ENCODE data around the gene STAT5A. TPM values are rescaled to one million over a fixed set of nuclear protein-coding genes. Genes with fewer than 3 reads are reported as not detected.

Gene STAT5A
- total and polyA plus RNA-seq, 2 experiments from 2014 or later = 2.3 to 18.1 TPM

DNA sequence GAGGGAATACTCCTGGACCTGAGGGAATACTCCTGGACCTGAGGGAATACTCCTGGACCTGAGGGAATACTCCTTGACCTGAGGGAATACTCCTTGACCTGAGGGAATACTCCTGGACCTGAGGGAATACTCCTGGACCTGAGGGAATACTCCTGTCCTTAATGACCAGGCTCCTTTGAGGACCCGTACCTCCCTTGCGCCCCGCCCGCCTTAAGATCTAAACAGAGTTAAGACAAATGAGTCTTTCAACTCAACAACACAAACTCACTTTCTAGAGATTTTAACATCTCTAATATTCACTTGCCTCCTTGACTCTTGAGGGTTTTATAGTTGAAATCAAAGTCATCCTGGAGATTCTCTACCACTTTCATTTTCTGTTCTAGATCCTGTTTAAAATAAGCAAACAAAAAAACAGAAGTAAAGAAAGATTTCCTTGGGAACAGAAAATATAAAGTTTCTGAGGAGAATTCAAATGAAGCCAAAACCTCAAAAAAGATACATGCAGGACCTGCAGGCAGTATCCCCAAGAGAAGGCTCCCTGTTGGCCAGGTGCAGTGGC lies 50.2 kb downstream of the STAT5A start:
- peaks cover 3% of the 10 kb centered on the region; the same call in 1 of the 3 replicates for H3K4me1 Mint-ChIP-seq
- Histone ChIP-seq H3K79me2 (replicated peaks; ENCODE audit: insufficient read depth) (no peaks in the 10 kb centered on the region), H3K27ac (ENCODE audit: low read depth) (0 out of 2 replicates have a peak overlapping the region, but pooled peaks have one; percentile 45), H3K4me2 (no peak overlapping the region), H2AFZ (no peak overlapping the region), H3K36me3 (ENCODE audit: insufficient read depth) (peaks cover 32% of the 10 kb centered on the region), H3K4me3 (no peak overlapping the region), H3F3A (replicated peaks; ENCODE audit: low read depth) (peaks cover 10% of the 10 kb centered on the region; the same call in 1 of the 2 replicates), H3K9me2 (ENCODE audit: insufficient read depth) (no peaks in the 10 kb centered on the region), H4K20me1 (replicated peaks; ENCODE audit: insufficient read depth) (no peaks in the 10 kb centered on the region; the same call in 1 of the 2 replicates), H3K4me1 (ENCODE audit: insufficient read depth) (no peaks in the 10 kb centered on the region; the same call in 1 of the 2 replicates), H3K27me3 (ENCODE audit: insufficient read depth) (no peaks in the 10 kb centered on the region)
- ATAC-seq (no peak), DNase-seq (ENCODE audit: low spot score) (no peak)
- peaks cover 6% of the 10 kb centered on the region for H3K27me3 Mint-ChIP-seq (ENCODE audit: insufficient read depth, low read depth, poor library complexity)
- TF ChIP-seq, protein P1, sequence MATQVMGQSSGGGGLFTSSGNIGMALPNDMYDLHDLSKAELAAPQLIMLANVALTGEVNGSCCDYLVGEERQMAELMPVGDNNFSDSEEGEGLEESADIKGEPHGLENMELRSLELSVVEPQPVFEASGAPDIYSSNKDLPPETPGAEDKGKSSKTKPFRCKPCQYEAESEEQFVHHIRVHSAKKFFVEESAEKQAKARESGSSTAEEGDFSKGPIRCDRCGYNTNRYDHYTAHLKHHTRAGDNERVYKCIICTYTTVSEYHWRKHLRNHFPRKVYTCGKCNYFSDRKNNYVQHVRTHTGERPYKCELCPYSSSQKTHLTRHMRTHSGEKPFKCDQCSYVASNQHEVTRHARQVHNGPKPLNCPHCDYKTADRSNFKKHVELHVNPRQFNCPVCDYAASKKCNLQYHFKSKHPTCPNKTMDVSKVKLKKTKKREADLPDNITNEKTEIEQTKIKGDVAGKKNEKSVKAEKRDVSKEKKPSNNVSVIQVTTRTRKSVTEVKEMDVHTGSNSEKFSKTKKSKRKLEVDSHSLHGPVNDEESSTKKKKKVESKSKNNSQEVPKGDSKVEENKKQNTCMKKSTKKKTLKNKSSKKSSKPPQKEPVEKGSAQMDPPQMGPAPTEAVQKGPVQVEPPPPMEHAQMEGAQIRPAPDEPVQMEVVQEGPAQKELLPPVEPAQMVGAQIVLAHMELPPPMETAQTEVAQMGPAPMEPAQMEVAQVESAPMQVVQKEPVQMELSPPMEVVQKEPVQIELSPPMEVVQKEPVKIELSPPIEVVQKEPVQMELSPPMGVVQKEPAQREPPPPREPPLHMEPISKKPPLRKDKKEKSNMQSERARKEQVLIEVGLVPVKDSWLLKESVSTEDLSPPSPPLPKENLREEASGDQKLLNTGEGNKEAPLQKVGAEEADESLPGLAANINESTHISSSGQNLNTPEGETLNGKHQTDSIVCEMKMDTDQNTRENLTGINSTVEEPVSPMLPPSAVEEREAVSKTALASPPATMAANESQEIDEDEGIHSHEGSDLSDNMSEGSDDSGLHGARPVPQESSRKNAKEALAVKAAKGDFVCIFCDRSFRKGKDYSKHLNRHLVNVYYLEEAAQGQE (IDR thresholded peaks at IDR 0.05; ENCODE audit: unreplicated experiment) = no peak
- H3K9me3 Mint-ChIP-seq = no peaks in the 10 kb centered on the region
- H3K27ac Mint-ChIP-seq = no peak overlapping the region
- peaks cover 67% of the 10 kb centered on the region for H3K36me3 Mint-ChIP-seq (ENCODE audit: low read depth)
- H3K4me3 Mint-ChIP-seq = no peak overlapping the region; the same call in 2 of the 3 replicates

DNA sequence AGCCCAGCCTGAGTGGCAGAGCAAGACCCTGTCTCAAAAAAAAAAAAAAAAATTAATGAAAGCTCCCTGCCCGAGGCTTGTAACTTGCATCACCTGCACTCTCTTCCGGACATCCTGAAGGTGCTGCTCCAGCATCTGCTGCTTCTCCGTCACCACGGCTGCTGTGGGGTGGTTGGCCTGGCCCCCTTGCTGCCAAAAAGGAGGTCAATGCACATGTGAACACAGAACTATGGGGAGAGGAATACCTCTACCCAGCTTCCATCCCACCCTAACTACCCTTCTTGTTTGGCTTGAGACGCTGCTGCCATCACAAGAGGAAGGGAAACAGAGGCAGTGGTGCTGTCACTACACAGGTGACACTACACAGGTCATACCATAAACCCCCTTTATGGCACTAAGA lies 50.9 kb downstream of the STAT5A start:
- peaks cover 10% of the 10 kb centered on the region; the same call in 1 of the 2 replicates for H3F3A ChIP-seq (replicated peaks; ENCODE audit: low read depth)
- H3K4me1 ChIP-seq (ENCODE audit: insufficient read depth) = no peaks in the 10 kb centered on the region; the same call in 1 of the 2 replicates
- H3K4me1 Mint-ChIP-seq = peaks cover 3% of the 10 kb centered on the region; the same call in 1 of the 3 replicates
- ATAC-seq = no peak
- no peak overlapping the region for H3K4me3 ChIP-seq
- H3K9me2 ChIP-seq (ENCODE audit: insufficient read depth) = no peaks in the 10 kb centered on the region
- H3K9me3 Mint-ChIP-seq = no peaks in the 10 kb centered on the region
- no peak for TF ChIP-seq EZH2 (IDR thresholded peaks at IDR 0.05; ENCODE audit: low read depth, unreplicated experiment)
- TF ChIP-seq EZH2phosphoT487 (IDR thresholded peaks at IDR 0.05; ENCODE audit: unreplicated experiment) = no peak
- TF ChIP-seq JUNB (IDR thresholded peaks at IDR 0.05; ENCODE audit: unreplicated experiment) = no peak
- H3K4me3 Mint-ChIP-seq = no peak overlapping the region
- H3K79me2 ChIP-seq (replicated peaks; ENCODE audit: insufficient read depth) = no peaks in the 10 kb centered on the region
- peak overlapping the region; percentile 67 for H3K27ac Mint-ChIP-seq
- no peak for DNase-seq (ENCODE audit: low spot score)
- no peaks in the 10 kb centered on the region for H3K27me3 ChIP-seq (ENCODE audit: insufficient read depth)
- H3K27me3 Mint-ChIP-seq (ENCODE audit: insufficient read depth, low read depth, poor library complexity) = peaks cover 6% of the 10 kb centered on the region
- H3K36me3 ChIP-seq (ENCODE audit: insufficient read depth) = peaks cover 28% of the 10 kb centered on the region
- no peaks in the 10 kb centered on the region; the same call in 1 of the 2 replicates for H4K20me1 ChIP-seq (replicated peaks; ENCODE audit: insufficient read depth)
- no peak overlapping the region for H2AFZ ChIP-seq
- no peak overlapping the region for H3K4me2 ChIP-seq
- peaks cover 68% of the 10 kb centered on the region for H3K36me3 Mint-ChIP-seq (ENCODE audit: low read depth)
- no peak overlapping the region for H3K27ac ChIP-seq (ENCODE audit: low read depth)

DNA sequence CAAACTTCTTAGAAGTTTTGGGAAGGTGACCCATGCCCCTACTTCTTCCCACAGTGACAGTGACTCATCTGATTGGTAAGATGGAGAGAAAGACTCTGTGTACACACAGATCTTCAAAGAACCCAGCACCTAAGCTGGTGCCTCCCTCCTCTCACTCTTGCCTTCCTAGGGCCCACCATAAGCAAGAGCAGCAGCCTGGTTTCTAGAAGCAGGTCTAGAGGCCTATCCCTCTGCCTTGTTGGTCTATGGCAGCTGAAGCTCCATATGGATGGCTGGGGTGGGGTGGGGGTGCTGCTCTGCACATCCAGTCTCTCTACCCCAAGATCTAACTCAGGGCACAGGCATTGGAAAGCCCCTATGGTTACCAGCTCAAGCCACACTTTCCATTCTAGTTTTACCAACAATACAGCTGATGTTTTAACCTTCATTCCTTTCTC lies 52.4 kb downstream of the STAT5A start:
- Histone ChIP-seq H3K4me2 (no peak overlapping the region), H3K9me2 (ENCODE audit: insufficient read depth) (no peaks in the 10 kb centered on the region), H3K4me3 (no peak overlapping the region), H2AFZ (no peak overlapping the region), H3K4me1 (ENCODE audit: insufficient read depth) (no peaks in the 10 kb centered on the region; the same call in 1 of the 2 replicates), H3K27me3 (ENCODE audit: insufficient read depth) (no peaks in the 10 kb centered on the region), H3K27ac (ENCODE audit: low read depth) (no peak overlapping the region), H3K36me3 (ENCODE audit: insufficient read depth) (peaks cover 37% of the 10 kb centered on the region), H3F3A (replicated peaks; ENCODE audit: low read depth) (peaks cover 6% of the 10 kb centered on the region; the same call in 1 of the 2 replicates), H3K79me2 (replicated peaks; ENCODE audit: insufficient read depth) (no peaks in the 10 kb centered on the region), H4K20me1 (replicated peaks; ENCODE audit: insufficient read depth) (no peaks in the 10 kb centered on the region; the same call in 1 of the 2 replicates)
- no peak for ATAC-seq
- peaks cover 68% of the 10 kb centered on the region for H3K36me3 Mint-ChIP-seq (ENCODE audit: low read depth)
- peaks cover 6% of the 10 kb centered on the region; the same call in 2 of the 3 replicates for H3K4me1 Mint-ChIP-seq
- peak overlapping the region; percentile 46; the same call in 1 of the 2 replicates for H3K27ac Mint-ChIP-seq
- no peak for DNase-seq (ENCODE audit: low spot score)
- H3K27me3 Mint-ChIP-seq (ENCODE audit: insufficient read depth, low read depth, poor library complexity) = peaks cover 5% of the 10 kb centered on the region
- H3K9me3 Mint-ChIP-seq = no peaks in the 10 kb centered on the region
- no peak overlapping the region for H3K4me3 Mint-ChIP-seq
- TF ChIP-seq ZNF114 (CRISPR knock-in tag; IDR thresholded peaks at IDR 0.05) = no peak
- TF ChIP-seq, protein P2, sequence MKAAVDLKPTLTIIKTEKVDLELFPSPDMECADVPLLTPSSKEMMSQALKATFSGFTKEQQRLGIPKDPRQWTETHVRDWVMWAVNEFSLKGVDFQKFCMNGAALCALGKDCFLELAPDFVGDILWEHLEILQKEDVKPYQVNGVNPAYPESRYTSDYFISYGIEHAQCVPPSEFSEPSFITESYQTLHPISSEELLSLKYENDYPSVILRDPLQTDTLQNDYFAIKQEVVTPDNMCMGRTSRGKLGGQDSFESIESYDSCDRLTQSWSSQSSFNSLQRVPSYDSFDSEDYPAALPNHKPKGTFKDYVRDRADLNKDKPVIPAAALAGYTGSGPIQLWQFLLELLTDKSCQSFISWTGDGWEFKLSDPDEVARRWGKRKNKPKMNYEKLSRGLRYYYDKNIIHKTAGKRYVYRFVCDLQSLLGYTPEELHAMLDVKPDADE (IDR thresholded peaks at IDR 0.05) = no peak
- no peak for TF ChIP-seq EZH2phosphoT487 (IDR thresholded peaks at IDR 0.05; ENCODE audit: unreplicated experiment)
- TF ChIP-seq ZNF331 (CRISPR knock-in tag; IDR thresholded peaks at IDR 0.05; ENCODE audit: low read depth) = no peak
- TF ChIP-seq JUNB (IDR thresholded peaks at IDR 0.05; ENCODE audit: unreplicated experiment) = no peak
- TF ChIP-seq STAT1 (IDR thresholded peaks at IDR 0.05; ENCODE audit: unreplicated experiment) = no peak
- TF ChIP-seq, protein P3, sequence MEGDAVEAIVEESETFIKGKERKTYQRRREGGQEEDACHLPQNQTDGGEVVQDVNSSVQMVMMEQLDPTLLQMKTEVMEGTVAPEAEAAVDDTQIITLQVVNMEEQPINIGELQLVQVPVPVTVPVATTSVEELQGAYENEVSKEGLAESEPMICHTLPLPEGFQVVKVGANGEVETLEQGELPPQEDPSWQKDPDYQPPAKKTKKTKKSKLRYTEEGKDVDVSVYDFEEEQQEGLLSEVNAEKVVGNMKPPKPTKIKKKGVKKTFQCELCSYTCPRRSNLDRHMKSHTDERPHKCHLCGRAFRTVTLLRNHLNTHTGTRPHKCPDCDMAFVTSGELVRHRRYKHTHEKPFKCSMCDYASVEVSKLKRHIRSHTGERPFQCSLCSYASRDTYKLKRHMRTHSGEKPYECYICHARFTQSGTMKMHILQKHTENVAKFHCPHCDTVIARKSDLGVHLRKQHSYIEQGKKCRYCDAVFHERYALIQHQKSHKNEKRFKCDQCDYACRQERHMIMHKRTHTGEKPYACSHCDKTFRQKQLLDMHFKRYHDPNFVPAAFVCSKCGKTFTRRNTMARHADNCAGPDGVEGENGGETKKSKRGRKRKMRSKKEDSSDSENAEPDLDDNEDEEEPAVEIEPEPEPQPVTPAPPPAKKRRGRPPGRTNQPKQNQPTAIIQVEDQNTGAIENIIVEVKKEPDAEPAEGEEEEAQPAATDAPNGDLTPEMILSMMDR (conservative IDR thresholded peaks at IDR 0.05; ENCODE audit: low read depth in 2 of 2) = no peak

Data from GM23338 (cell line).